Pancreas (tissue), 10 donors: Measurements from ENCODE around the gene NUAK1. TPM values are rescaled to one million over a fixed set of nuclear protein-coding genes. Genes with fewer than 3 reads are reported as not detected.

Experiments
- ATAC-seq, 4 donors: fragments of 200-7000 bp; cut with Tn5 transposase; one replicate each; pipeline versions ENCODE4 v1.8.0 to v1.9.1; 2020; ENCODE audit warnings: mild to moderate bottlenecking in 4 of 4, moderate library complexity in 4 of 4
- DNase-seq, 6 donors: peaks; one replicate each; pipeline ENCODE4 v3.0.0-alpha.2; 2020
- FAIRE-seq: peaks from 2 replicates; lab custom pipeline; 2012; peaks lifted over from hg19 to GRCh38; lab: Jason Lieb, UNC
- H3K27ac ChIP-seq, 4 donors: fragments of 200-600 bp; sonication (generic); 1 replicate in 3 of 4; 2 replicates in 1 of 4; pipeline versions ENCODE4 v1.5.0 to v1.8.0; 2020
- H3K27me3 ChIP-seq, 4 donors: fragments of 200-600 bp; one replicate each; pipeline ENCODE4 v1.8.0; 2021
- H3K36me3 ChIP-seq, 3 donors: fragments of 200-600 bp; sonication (generic) in 1 of 3; one replicate each; pipeline versions ENCODE4 v1.5.0 to v1.8.0; 2020 to 2021
- H3K4me1 ChIP-seq, 3 donors: fragments of 200-600 bp; one replicate each; pipeline ENCODE4 v1.8.0; 2021
- H3K4me3 ChIP-seq, 4 donors: fragments of 200-600 bp; sonication (generic) in 2 of 4; one replicate each; pipeline versions ENCODE4 v1.5.0 to v1.8.0; 2020 to 2021
- H3K9me3 ChIP-seq, 4 donors: fragments of 200-600 bp; one replicate each; pipeline ENCODE4 v1.8.0; 2021
- CTCF ChIP-seq, 4 donors: fragments of 200-600 bp; sonication (generic) in 3 of 4; IDR thresholded peaks; one replicate each; pipeline versions ENCODE4 v1.5.0 to v1.8.0; 2021; ENCODE audit warnings: antibody characterized with exemption in 4 of 4
- WGBS, 2 donors: extraction: QIAGEN DNeasy Blood & Tissue Kit; methylation state at CpG; one replicate each; pipeline ENCODE4 v1.1.7; 2013; 5-methylcytosine and 5-hydroxymethylcytosine counted together
- intact Hi-C, 3 donors: fragments of 100-400 bp; cut with DNase I; formaldehyde crosslinking; loops; one replicate each; pipeline versions ENCODE4 v1.11.1 to v1.14.2; 2022
- polyA plus RNA-seq, 2 donors: library from polyadenylated mRNA; stranded (reverse); fragments of 200-250 nt; gene quantifications; one replicate each; pipeline ENCODE4 v1.2.3, GENCODE V29; 2013
- total RNA-seq, 6 donors: library from RNA; stranded (reverse); fragmentation: NEBNext Ultra II Directional in 4 of 6; extraction: Animal tissue kit (Norgen Biotek cat#: 25700) in 4 of 6; gene quantifications; one replicate each; pipeline versions ENCODE4 v1.2.1 to v1.2.4, GENCODE V29; 2021 to 2023
- donor health status: healthy with polysubstance abuse.
- donor health status: DM: no; HTN: no; CAD: no; lungs with moderate emphysema.
- donor health status: DM: no; HTN: no; CAD: no.
- donor health status: control.
- donor health status: control.
- donor health status: Bipolar disorder and iron deficiency.
- donor health status: DM: yes; HTN: yes; CAD: no.
- donor health status: DM: no; HTN: no; CAD: no.
- donor health status: DM: no; HTN: no; CAD: no.
- donor health status: DM: yes; HTN: yes; CAD: no.

NUAK1 gene
- total and polyA plus RNA-seq, 8 donors = 1.6 to 6.5 (median 2.6) TPM

- 57 to 65% methylated on average over 18 to 20 of the region's 20 CpGs for WGBS, 2 donors
- FAIRE-seq (no peak), ATAC-seq (no peak), DNase-seq (peak in 2 of 6 donors; percentile 24 to 25)
- no peak for TF ChIP-seq CTCF (IDR thresholded peaks at IDR 0.05)
- peak overlapping the region in 3 of 4 donors; percentile 91 to 95 (median 92) for H3K27ac ChIP-seq
- H3K4me3 ChIP-seq = peak overlapping the region; percentile 60 to 82 (median 66)
- H3K9me3 ChIP-seq = no peaks in the 10 kb centered on the region
- H3K4me1 ChIP-seq = peaks cover 0 to 8% (median 0%) of the 10 kb centered on the region in 3 donors
- intact Hi-C loops = loop anchor here in 2 of 3 donors (5.0 to 10.0 kb wide), 3 partner anchors 430 to 713 kb away; no protein-coding TSS in a partner anchor
- H3K36me3 ChIP-seq = no peaks in the 10 kb centered on the region
- H3K27me3 ChIP-seq = no peaks in the 10 kb centered on the region
Measured at GRCh38 chr12:106137530-106138356, 1.0 kb downstream of the NUAK1 start.

GRCh38 chr12:106136263-106136662, 2.5 kb downstream of the NUAK1 start:
- Histone ChIP-seq H3K27ac (no peak overlapping the region), H3K4me1 (peaks cover 0 to 14% (median 4%) of the 10 kb centered on the region in 3 donors), H3K27me3 (no peaks in the 10 kb centered on the region), H3K9me3 (no peaks in the 10 kb centered on the region), H3K4me3 (peak overlapping the region in 1 of 4 donors; percentile 17), H3K36me3 (no peaks in the 10 kb centered on the region)
- ATAC-seq (peak in 3 of 4 donors; percentile 22 to 49 (median 44)), FAIRE-seq (peak; percentile 17), DNase-seq (peak; percentile 61 to 98 (median 85))
- intact Hi-C loops = loop anchor here in 2 of 3 donors (5.0 to 10.0 kb wide), 3 partner anchors 429 to 711 kb away; no protein-coding TSS in a partner anchor
- WGBS, 2 donors = 10 to 11% methylated on average over 13 of the region's 13 CpGs
- peak; percentile 68 to 89 (median 76) for TF ChIP-seq CTCF (IDR thresholded peaks at IDR 0.05)

- Histone ChIP-seq H3K27me3 (no peaks in the 10 kb centered on the region), H3K36me3 (no peaks in the 10 kb centered on the region), H3K4me1 (peaks cover 0 to 12% (median 4%) of the 10 kb centered on the region in 3 donors), H3K4me3 (peak overlapping the region in 1 of 4 donors; percentile 17), H3K9me3 (no peaks in the 10 kb centered on the region), H3K27ac (no peak overlapping the region)
- DNase-seq (no peak), ATAC-seq (no peak), FAIRE-seq (no peak)
- WGBS, 2 donors = 23% methylated on average over 4 of the region's 4 CpGs
- intact Hi-C loops = loop anchor here in 2 of 3 donors (5.0 to 10.0 kb wide), 3 partner anchors 428 to 711 kb away; no protein-coding TSS in a partner anchor
- TF ChIP-seq CTCF (IDR thresholded peaks at IDR 0.05) = no peak
Measured at GRCh38 chr12:106135781-106136180, 3.0 kb downstream of the NUAK1 start.

- Histone ChIP-seq H3K27me3 (no peaks in the 10 kb centered on the region), H3K27ac (no peak overlapping the region), H3K36me3 (no peaks in the 10 kb centered on the region), H3K9me3 (no peaks in the 10 kb centered on the region), H3K4me1 (peaks cover 0 to 14% (median 4%) of the 10 kb centered on the region in 3 donors), H3K4me3 (no peak overlapping the region)
- ATAC-seq (no peak), DNase-seq (no peak), FAIRE-seq (no peak)
- intact Hi-C loops = loop anchor here in 2 of 3 donors (5.0 to 10.0 kb wide), 3 partner anchors 428 to 710 kb away; no protein-coding TSS in a partner anchor
- 68 to 78% methylated on average over 6 of the region's 6 CpGs for WGBS, 2 donors
- TF ChIP-seq CTCF (IDR thresholded peaks at IDR 0.05) = no peak
Measured at GRCh38 chr12:106135075-106135474, 3.7 kb downstream of the NUAK1 start.
